CD14-positive monocyte (primary cell): ENCODE results near the gene DCLK1. TPM values are rescaled to one million over a fixed set of nuclear protein-coding genes. Genes with fewer than 3 reads are reported as not detected.

Source experiments
- DNase-seq, 3 donors: peaks; one replicate each; pipeline ENCODE4 v3.0.0-alpha.2; 2011 to 2022
- H2AFZ ChIP-seq: 2 replicates; pipeline ENCODE4 v1.6.0; 2012; ENCODE audit warnings: mild to moderate bottlenecking, low read depth, low read length, inconsistent platforms; ENCODE audit not compliant: insufficient read depth, poor library complexity, severe bottlenecking
- H3K27ac ChIP-seq, 2 donors: 1 replicate in 1 of 2; 2 replicates in 1 of 2; pipeline ENCODE4 v1.5.1; 2012 to 2013; ENCODE audit warnings: low read length in 2 of 2, control low read depth in 1 of 2, inconsistent platforms in 1 of 2, low read depth in 1 of 2, mild to moderate bottlenecking in 1 of 2
- H3K27me3 ChIP-seq, 2 donors: one replicate each; pipeline versions ENCODE4 v1.6.0 to v1.6.1; 2011 to 2013; ENCODE audit warnings: low read length in 2 of 2; ENCODE audit not compliant: control insufficient read depth in 2 of 2, insufficient read depth in 2 of 2
- H3K36me3 ChIP-seq, 2 donors: replicated peaks in 1 of 2; 1 replicate in 1 of 2; 2 replicates in 1 of 2; pipeline versions ENCODE4 v1.5.1 to v1.6.1; 2012 to 2013; ENCODE audit warnings: low read length in 2 of 2, control low read depth in 1 of 2, inconsistent platforms in 1 of 2, mild to moderate bottlenecking in 1 of 2; ENCODE audit not compliant: insufficient read depth in 2 of 2, control insufficient read depth in 1 of 2
- H3K4me1 ChIP-seq, 2 donors: 1 replicate in 1 of 2; 2 replicates in 1 of 2; pipeline versions ENCODE4 v1.5.1 to v1.6.1; 2012 to 2013; ENCODE audit warnings: low read length in 2 of 2, control low read depth in 1 of 2, inconsistent platforms in 1 of 2, mild to moderate bottlenecking in 1 of 2, moderate library complexity in 1 of 2; ENCODE audit not compliant: insufficient read depth in 2 of 2, control insufficient read depth in 1 of 2
- H3K4me2 ChIP-seq: replicated peaks from 2 replicates; pipeline ENCODE3; 2012; ENCODE audit warnings: low read length, moderate library complexity, mild to moderate bottlenecking; ENCODE audit not compliant: poor library complexity, severe bottlenecking; ENCODE audit errors: extremely low read depth
- H3K4me3 ChIP-seq, 3 experiments: fragments of 200-600 bp in 1 of 3; sonication (generic) in 1 of 3; replicated peaks in 1 of 3; 1 replicate in 2 of 3; 2 replicates in 1 of 3; pipeline ENCODE4 v1.5.1; 2011 to 2013; ENCODE audit warnings: low read length in 3 of 3, mild to moderate bottlenecking in 3 of 3, control low read depth in 2 of 3, low read depth in 2 of 3, inconsistent platforms in 1 of 3, moderate library complexity in 1 of 3
- H3K79me2 ChIP-seq: 2 replicates; pipeline ENCODE4 v1.6.0; 2012; ENCODE audit warnings: mild to moderate bottlenecking, control low read depth, inconsistent platforms, low read length, moderate library complexity; ENCODE audit not compliant: insufficient read depth
- H3K9ac ChIP-seq: 2 replicates; pipeline ENCODE4 v1.6.0; 2017; ENCODE audit warnings: low read length, mild to moderate bottlenecking; ENCODE audit not compliant: insufficient read depth, poor library complexity, severe bottlenecking
- H3K9me3 ChIP-seq, 2 donors: replicated peaks in 1 of 2; 1 replicate in 1 of 2; 2 replicates in 1 of 2; pipeline versions ENCODE4 v1.5.1 to v1.6.1; 2012 to 2013; ENCODE audit warnings: low read length in 2 of 2, control low read depth in 1 of 2; ENCODE audit not compliant: control insufficient read depth in 1 of 2, insufficient read depth in 1 of 2
- H4K20me1 ChIP-seq: 2 replicates; pipeline ENCODE4 v1.6.0; 2012; ENCODE audit warnings: mild to moderate bottlenecking, low read length, control low read depth, moderate library complexity; ENCODE audit not compliant: insufficient read depth
- H3K27ac Mint-ChIP-seq, 7 donors: one replicate each; pipeline ENCODE4 v1.8.0; 2020; ENCODE audit warnings: mild to moderate bottlenecking in 7 of 7, mixed read lengths in 7 of 7, moderate library complexity in 6 of 7, inconsistent platforms in 2 of 7
- H3K27me3 Mint-ChIP-seq, 3 donors: one replicate each; pipeline ENCODE4 v1.8.0; 2021 to 2022; ENCODE audit warnings: low read depth in 3 of 3, mild to moderate bottlenecking in 3 of 3, mixed read lengths in 3 of 3, moderate library complexity in 3 of 3, inconsistent platforms in 1 of 3
- H3K36me3 Mint-ChIP-seq, 2 donors: one replicate each; pipeline ENCODE4 v1.8.0; 2020; ENCODE audit warnings: mixed read lengths in 2 of 2, inconsistent platforms in 1 of 2, mild to moderate bottlenecking in 1 of 2
- H3K4me1 Mint-ChIP-seq: one replicate; pipeline ENCODE4 v1.8.0; 2020; ENCODE audit warnings: mild to moderate bottlenecking, mixed read lengths
- H3K4me3 Mint-ChIP-seq, 2 donors: one replicate each; pipeline ENCODE4 v1.8.0; 2020; ENCODE audit warnings: mild to moderate bottlenecking in 2 of 2, mixed read lengths in 2 of 2, moderate library complexity in 1 of 2
- H3K9me3 Mint-ChIP-seq, 7 donors: one replicate each; pipeline ENCODE4 v1.8.0; 2020 to 2022; ENCODE audit warnings: mixed read lengths in 7 of 7, mild to moderate bottlenecking in 6 of 7, moderate library complexity in 6 of 7, inconsistent platforms in 2 of 7
- CTCF ChIP-seq: fragments of 200-600 bp; IDR thresholded peaks from one replicate; pipeline ENCODE4 v1.8.0; 2022; ENCODE audit warnings: antibody characterized with exemption, mild to moderate bottlenecking
- WGBS: methylation state at CpG from one replicate; pipeline ENCODE4 v1.1.5; 2013; ENCODE audit warnings: missing lambda C conversion rate; ENCODE audit not compliant: insufficient coverage; 5-methylcytosine and 5-hydroxymethylcytosine counted together
- intact Hi-C, 2 donors: fragments of 100-400 bp; cut with micrococcal nuclease; formaldehyde crosslinking; loops; one replicate each; pipeline versions ENCODE4 v1.15.0 to v1.15.1; 2023
- polyA plus RNA-seq, 3 donors: library from polyadenylated mRNA; depleted of rRNA in 1 of 3; unstranded in 2 of 3; stranded (reverse) in 1 of 3; fragments of 300-500 nt in 2 of 3; fragments of >200 nt in 1 of 3; fragmentation: Illumina TruSeq in 2 of 3; gene quantifications; 1 replicate in 2 of 3; 2 replicates in 1 of 3; pipeline ENCODE4 v1.2.3, GENCODE V29; 2012 to 2021

DCLK1 gene
- polyA plus RNA-seq, 3 donors = not detected

- DNase-seq = no peak
- intact Hi-C loops = no loop called here
These were observed 222.1 kb downstream of the DCLK1 start for GRCh38 chr13:35909091-35909490.

GRCh38 chr13:35908226-35908625 is 223.0 kb downstream of the DCLK1 start:
- peaks cover 0 to 1% (median 0%) of the 10 kb centered on the region in 3 donors for H3K27me3 Mint-ChIP-seq
- no peak overlapping the region for H3K4me2 ChIP-seq
- no peak overlapping the region for H3K27ac ChIP-seq
- H3K9me3 Mint-ChIP-seq = peaks cover 0 to 40% (median 10%) of the 10 kb centered on the region in 7 donors
- no peak for DNase-seq
- H3K4me1 ChIP-seq = no peaks in the 10 kb centered on the region
- no peaks in the 10 kb centered on the region for H4K20me1 ChIP-seq
- WGBS = no CpG with 5 or more reads among the region's 1 CpG
- H3K36me3 ChIP-seq = no peaks in the 10 kb centered on the region
- H3K79me2 ChIP-seq = no peaks in the 10 kb centered on the region
- intact Hi-C loops = no loop called here
- H3K36me3 Mint-ChIP-seq = no peaks in the 10 kb centered on the region
- H3K4me1 Mint-ChIP-seq = no peaks in the 10 kb centered on the region
- H3K27ac Mint-ChIP-seq = no peak overlapping the region
- no peak overlapping the region for H3K9ac ChIP-seq
- H3K9me3 ChIP-seq = peaks cover 9 to 20% of the 10 kb centered on the region in 2 donors
- no peaks in the 10 kb centered on the region for H3K27me3 ChIP-seq
- H3K4me3 ChIP-seq = no peak overlapping the region
- H2AFZ ChIP-seq = no peak overlapping the region
- TF ChIP-seq CTCF = no peak
- no peak overlapping the region for H3K4me3 Mint-ChIP-seq

More at GRCh38 chr13:35909091-35909490, 222.1 kb downstream of the DCLK1 start:
- Histone ChIP-seq H3K36me3 (no peaks in the 10 kb centered on the region), H3K4me3 (no peak overlapping the region), H3K79me2 (no peaks in the 10 kb centered on the region), H4K20me1 (no peaks in the 10 kb centered on the region), H3K9ac (no peak overlapping the region), H2AFZ (no peak overlapping the region), H3K9me3 (peaks cover 9 to 20% of the 10 kb centered on the region in 2 donors), H3K4me1 (no peaks in the 10 kb centered on the region), H3K4me2 (no peak overlapping the region), H3K27me3 (no peaks in the 10 kb centered on the region), H3K27ac (no peak overlapping the region)
- no peaks in the 10 kb centered on the region for H3K4me1 Mint-ChIP-seq
- no peak overlapping the region for H3K27ac Mint-ChIP-seq
- no CpG with 5 or more reads among the region's 4 CpGs for WGBS
- H3K27me3 Mint-ChIP-seq = peaks cover 0 to 1% (median 0%) of the 10 kb centered on the region in 3 donors
- H3K4me3 Mint-ChIP-seq = no peak overlapping the region
- H3K36me3 Mint-ChIP-seq = no peaks in the 10 kb centered on the region
- peaks cover 0 to 43% (median 10%) of the 10 kb centered on the region in 7 donors for H3K9me3 Mint-ChIP-seq
- no peak for TF ChIP-seq CTCF
